Stimulated activated CD4-positive, alpha-beta T cell treated with anti-CD3 and anti-CD28 coated beads, Interleukin-12 subunit alpha, Interleukin-12 subunit beta, amount 100 ng/mL, for 4 hours (primary cell): ENCODE data around the gene SLC35A5.

Source experiments
- DNase-seq: peaks from one replicate; pipeline ENCODE4 v3.0.0-alpha.2; 2020

Gene SLC35A5

DNA sequence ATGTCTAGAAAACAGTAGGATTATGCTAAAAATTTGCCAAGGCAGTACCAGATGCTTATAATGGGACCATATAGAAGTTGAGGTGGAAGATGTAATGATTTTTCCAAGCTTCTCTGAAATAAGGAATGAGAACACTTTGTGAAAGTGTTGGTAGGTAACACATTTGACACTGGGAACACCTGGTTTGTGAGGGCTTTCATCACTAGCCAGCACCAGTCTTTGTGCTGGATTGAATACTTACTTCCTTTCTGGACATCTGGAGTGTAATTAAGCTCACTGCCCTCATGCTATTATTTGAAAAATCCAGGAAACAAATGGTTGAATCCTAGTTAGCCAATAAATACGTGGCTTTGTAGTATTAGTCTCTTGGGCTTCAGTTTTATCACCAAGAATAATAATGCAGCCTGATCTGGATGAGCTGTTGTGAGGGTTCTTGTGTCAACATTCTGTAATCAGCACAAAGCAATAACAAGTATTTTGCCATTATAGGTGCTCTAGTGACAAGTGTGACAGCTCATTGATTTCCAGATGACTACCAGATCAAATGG lies 66.1 kb downstream of the SLC35A5 start:
- no peak for DNase-seq

DNA sequence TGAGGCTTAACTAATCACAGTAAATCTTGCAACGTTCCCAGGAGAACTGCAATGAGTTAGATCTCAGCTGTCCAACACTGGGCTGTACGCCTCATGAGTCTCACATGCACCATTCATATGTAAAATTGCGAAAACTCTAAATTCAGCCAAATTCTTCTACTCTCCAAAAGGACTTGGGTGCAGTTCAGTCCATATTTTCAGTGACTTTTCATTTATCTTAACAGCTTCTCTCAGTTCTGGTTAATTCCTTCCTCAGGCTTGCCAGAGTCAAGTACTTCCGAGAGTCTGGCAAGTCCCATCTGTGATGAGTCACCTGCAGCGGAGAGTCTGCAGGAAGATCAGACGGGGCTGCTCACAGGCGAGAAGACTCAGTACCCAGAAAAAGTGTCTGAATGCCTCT lies 67.6 kb downstream of the SLC35A5 start:
- DNase-seq = no peak

DNA sequence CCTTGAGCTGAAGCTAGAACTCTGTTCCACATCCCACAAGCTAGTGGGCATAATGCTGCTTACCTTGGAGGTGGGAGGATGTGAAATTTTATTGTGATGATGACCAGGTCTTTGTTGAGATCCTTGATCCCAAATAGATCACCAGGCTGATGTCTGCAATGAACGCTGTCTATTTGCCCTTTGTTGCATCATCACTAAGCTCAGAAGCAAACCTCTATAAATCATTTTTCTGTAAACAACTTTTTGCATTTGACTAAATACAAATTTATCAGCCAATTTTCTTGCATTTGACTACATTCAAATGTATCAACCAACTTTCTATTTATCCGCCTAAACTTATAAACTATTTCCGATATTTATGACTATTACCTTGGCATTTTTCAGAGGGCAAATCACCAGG lies 69.4 kb downstream of the SLC35A5 start:
- no peak for DNase-seq

DNA sequence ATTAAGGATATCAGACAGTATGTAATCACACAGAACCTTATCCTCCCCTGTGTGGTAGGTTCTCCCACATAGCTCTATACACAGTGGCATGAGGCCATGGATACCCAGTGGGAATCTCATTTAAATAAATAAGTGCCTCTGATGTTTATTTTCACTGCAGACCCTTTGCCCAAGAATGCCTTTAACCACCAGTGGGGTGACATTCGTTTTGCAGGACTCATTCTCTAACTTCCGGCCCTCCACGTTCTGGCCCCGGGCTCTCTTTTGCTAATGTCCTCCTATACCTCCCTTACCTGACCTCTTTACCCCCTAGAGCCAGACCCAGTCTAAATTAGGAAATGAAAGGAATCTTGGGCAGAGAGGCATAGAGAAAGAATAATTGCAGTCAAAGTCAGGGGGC lies 70.8 kb downstream of the SLC35A5 start:
- DNase-seq = no peak

GRCh38 chr3:112633191-112633590 lies 71.3 kb downstream of the SLC35A5 start:
- DNase-seq = no peak

DNA sequence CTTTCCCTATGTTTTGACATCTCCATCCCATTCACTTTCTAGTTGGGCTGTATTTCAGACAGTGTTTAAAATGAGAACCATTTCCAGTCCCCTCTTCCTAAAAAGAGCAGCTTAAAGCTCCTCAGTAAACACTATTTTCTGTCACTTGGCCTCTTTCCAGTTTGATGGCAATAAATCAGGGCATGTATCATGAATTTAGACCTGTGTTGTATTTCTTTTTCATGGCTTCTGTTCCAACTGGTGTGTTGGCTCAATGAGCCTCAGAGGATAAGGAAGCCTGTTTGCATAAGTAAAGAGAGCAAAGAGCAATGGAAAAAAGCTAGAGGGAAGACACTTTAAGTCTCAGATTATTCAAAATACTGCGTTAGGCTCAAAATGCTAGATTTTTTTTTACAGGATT lies 71.9 kb downstream of the SLC35A5 start:
- DNase-seq = no peak

- DNase-seq = no peak
Measured at GRCh38 chr3:112634786-112635541, 73.1 kb downstream of the SLC35A5 start.
